Neural cell (in vitro differentiated cells): ENCODE results near the gene ZP1. TPM values are rescaled to one million over a fixed set of nuclear protein-coding genes. Genes with fewer than 3 reads are reported as not detected.

ENCODE experiments used
- H2AFZ ChIP-seq: fragments of 200-600, 300-800 bp; sonication (generic), shearing (Covaris generic); 2 replicates; pipeline ENCODE4 v1.6.0; 2014; ENCODE audit warnings: low read depth, mild to moderate bottlenecking, antibody characterized with exemption, low read length, moderate library complexity
- H3F3A ChIP-seq: fragments of 200-600 bp; shearing (Covaris generic); 2 replicates; pipeline ENCODE4 v1.6.1; 2016; ENCODE audit warnings: mild to moderate bottlenecking, moderate library complexity, mixed read lengths, antibody characterized with exemption, low read length; ENCODE audit not compliant: insufficient read depth, poor library complexity, severe bottlenecking
- H3K27ac ChIP-seq: fragments of 200-600, 300-800 bp; sonication (generic), shearing (Covaris generic); 2 replicates; pipeline ENCODE4 v1.5.1; 2014; ENCODE audit warnings: mild to moderate bottlenecking, low read length, moderate library complexity
- H3K27me3 ChIP-seq: fragments of 300-800, 200-600 bp; sonication (generic), shearing (Covaris generic); 2 replicates; pipeline ENCODE4 v1.6.0; 2014; ENCODE audit warnings: mild to moderate bottlenecking, low read depth, low read length, moderate library complexity; ENCODE audit not compliant: insufficient read depth
- H3K36me3 ChIP-seq: fragments of 300-800, 200-600 bp; sonication (generic), shearing (Covaris generic); 2 replicates; pipeline ENCODE4 v1.5.1; 2014; ENCODE audit warnings: mild to moderate bottlenecking, antibody characterized with exemption, low read length, moderate library complexity; ENCODE audit not compliant: insufficient read depth
- H3K4me2 ChIP-seq: fragments of 300-800, 200-600 bp; sonication (generic), shearing (Covaris generic); 2 replicates; pipeline ENCODE4 v1.6.0; 2014; ENCODE audit warnings: mild to moderate bottlenecking, low read length
- H3K4me3 ChIP-seq: fragments of 300-800, 200-600 bp; sonication (generic), shearing (Covaris generic); 2 replicates; pipeline ENCODE4 v1.5.1; 2014; ENCODE audit warnings: mild to moderate bottlenecking, low read length, moderate library complexity
- H3K79me2 ChIP-seq: fragments of 200-600 bp; shearing (Covaris generic); replicated peaks from 2 replicates; pipeline ENCODE4 v1.6.0; 2014; ENCODE audit warnings: mild to moderate bottlenecking, low read length, moderate library complexity; ENCODE audit not compliant: insufficient read depth
- H3K9ac ChIP-seq: fragments of 300-800, 200-600 bp; sonication (generic), shearing (Covaris generic); 2 replicates; pipeline ENCODE4 v1.6.1; 2016; ENCODE audit warnings: mild to moderate bottlenecking, low read length, mixed read lengths
- H3K9me2 ChIP-seq: fragments of 200-600 bp; shearing (Covaris generic); 2 replicates; pipeline ENCODE4 v1.6.1; 2016; ENCODE audit warnings: mild to moderate bottlenecking, low read length, mixed read lengths; ENCODE audit not compliant: insufficient read depth
- H3K9me3 ChIP-seq: fragments of 200-600, 300-800 bp; sonication (generic), shearing (Covaris generic); 2 replicates; pipeline ENCODE4 v1.6.1; 2016; ENCODE audit warnings: mild to moderate bottlenecking, mixed run types, low read length, moderate library complexity, mixed read lengths
- H4K20me1 ChIP-seq: fragments of 200-600 bp; shearing (Covaris generic); 2 replicates; pipeline ENCODE4 v1.6.1; 2016; ENCODE audit warnings: mild to moderate bottlenecking, mixed run types; ENCODE audit not compliant: insufficient read depth
- CTCF ChIP-seq: fragments of 450-650 bp; IDR thresholded peaks from 2 replicates; pipeline ENCODE4 v1.5.1; 2014; ENCODE audit warnings: antibody characterized with exemption, mild to moderate bottlenecking, moderate library complexity; ENCODE audit not compliant: poor library complexity, severe bottlenecking
- EZH2 ChIP-seq: fragments of 200-600, 300-800 bp; shearing (Covaris generic), sonication (generic); IDR thresholded peaks from 2 replicates; pipeline ENCODE4 v1.6.1; 2014; ENCODE audit warnings: antibody characterized with exemption, low read length, borderline replicate concordance, mild to moderate bottlenecking; ENCODE audit not compliant: insufficient read depth, poor library complexity, severe bottlenecking
- MXI1 ChIP-seq: fragments of 450-650 bp; conservative IDR thresholded peaks from 2 replicates; pipeline ENCODE4 v1.6.1; 2014; ENCODE audit warnings: antibody characterized with exemption, mild to moderate bottlenecking; ENCODE audit not compliant: poor library complexity, severe bottlenecking
- POLR2AphosphoS5 ChIP-seq: IDR thresholded peaks from 2 replicates; pipeline ENCODE4 v1.6.1; 2012
- REST ChIP-seq: IDR thresholded peaks from 2 replicates; pipeline ENCODE4 v1.6.1; 2012; ENCODE audit warnings: borderline replicate concordance
- SMC3 ChIP-seq: fragments of 450-650 bp; conservative IDR thresholded peaks from 2 replicates; pipeline ENCODE4 v1.6.1; 2014; ENCODE audit warnings: antibody characterized with exemption, mild to moderate bottlenecking, moderate library complexity; ENCODE audit not compliant: poor library complexity
- TAF1 ChIP-seq: IDR thresholded peaks from 2 replicates; pipeline ENCODE4 v1.6.1; 2012; ENCODE audit warnings: low read depth
- polyA plus RNA-seq: library from polyadenylated mRNA; depleted of rRNA; stranded (reverse); fragments of >200 nt; gene quantifications from 2 replicates; pipeline ENCODE4 v1.2.3, GENCODE V29; 2014

The ZP1 gene
- polyA plus RNA-seq, 1 donor from 2014 or later = 1.5 TPM

GRCh38 chr11:60873533-60873932 is 6.2 kb downstream of the ZP1 start:
- H3K79me2 ChIP-seq = no peaks in the 10 kb centered on the region
- no peaks in the 10 kb centered on the region for H3K9me3 ChIP-seq
- no peak overlapping the region for H3K9ac ChIP-seq
- no peaks in the 10 kb centered on the region for H3F3A ChIP-seq
- no peak overlapping the region for H3K4me2 ChIP-seq
- H3K9me2 ChIP-seq = no peaks in the 10 kb centered on the region
- no peak overlapping the region for H3K4me3 ChIP-seq
- no peaks in the 10 kb centered on the region for H3K36me3 ChIP-seq
- no peak overlapping the region for H2AFZ ChIP-seq
- no peak overlapping the region for H3K27ac ChIP-seq
- H3K27me3 ChIP-seq = no peaks in the 10 kb centered on the region
- H4K20me1 ChIP-seq = no peaks in the 10 kb centered on the region
- no peak for TF ChIP-seq SMC3
- no peak for TF ChIP-seq TAF1
- TF ChIP-seq REST = no peak
- no peak for TF ChIP-seq CTCF

GRCh38 chr11:60874421-60875365 is 7.4 kb downstream of the ZP1 start:
- H3K27me3 ChIP-seq = no peaks in the 10 kb centered on the region
- no peak for TF ChIP-seq TAF1
- TF ChIP-seq SMC3 = no peak
- no peak for TF ChIP-seq CTCF
- TF ChIP-seq REST = no peak
- TF ChIP-seq EZH2 = no peak
- TF ChIP-seq POLR2AphosphoS5 = no peak
- TF ChIP-seq MXI1 = no peak
- H3K4me2 ChIP-seq = no peak overlapping the region
- no peak overlapping the region for H3K27ac ChIP-seq
- no peaks in the 10 kb centered on the region for H3F3A ChIP-seq
- no peak overlapping the region for H3K4me3 ChIP-seq
- no peaks in the 10 kb centered on the region for H3K79me2 ChIP-seq
- no peaks in the 10 kb centered on the region for H4K20me1 ChIP-seq
- H3K9me2 ChIP-seq = no peaks in the 10 kb centered on the region
- no peak overlapping the region for H3K9ac ChIP-seq
- H2AFZ ChIP-seq = no peak overlapping the region
- H3K36me3 ChIP-seq = no peaks in the 10 kb centered on the region
- no peaks in the 10 kb centered on the region for H3K9me3 ChIP-seq
